SKM-1 treated with dmso at 0.1 percent for 144 hours (cell line): ENCODE results near the gene IL12RB1.
"Not testable (repeated sequence)": the region's sequence is repeated elsewhere in the genome, so short reads cannot be mapped to it uniquely, and the experiment has no call there.

Experiments
- DNase-seq: peaks from one replicate; lab custom pipeline; 2025; ENCODE audit not compliant: unreplicated experiment; lab: John Stamatoyannopoulos, UW

Gene IL12RB1

DNA sequence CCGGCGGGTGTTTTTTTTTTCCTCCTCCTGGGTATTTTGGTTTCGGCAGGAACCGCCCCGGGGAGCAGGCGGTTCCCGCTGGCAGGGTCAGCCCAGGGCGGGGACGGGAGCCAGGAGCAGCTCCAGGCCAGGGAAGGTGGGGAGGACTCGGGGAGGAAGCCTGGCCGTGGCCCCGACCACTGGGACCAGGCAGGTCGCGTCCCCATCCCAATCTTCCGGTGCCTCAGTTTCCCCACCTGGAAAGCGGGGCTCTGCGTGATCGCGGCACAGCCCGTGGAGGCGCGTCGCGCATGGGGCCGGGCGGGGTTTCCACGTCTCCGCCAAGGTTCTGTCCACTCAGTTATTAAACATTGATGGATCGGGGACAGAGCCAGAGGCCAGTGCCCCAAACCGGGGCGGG lies 34.8 kb downstream of the IL12RB1 start:
- no peak for DNase-seq

DNA sequence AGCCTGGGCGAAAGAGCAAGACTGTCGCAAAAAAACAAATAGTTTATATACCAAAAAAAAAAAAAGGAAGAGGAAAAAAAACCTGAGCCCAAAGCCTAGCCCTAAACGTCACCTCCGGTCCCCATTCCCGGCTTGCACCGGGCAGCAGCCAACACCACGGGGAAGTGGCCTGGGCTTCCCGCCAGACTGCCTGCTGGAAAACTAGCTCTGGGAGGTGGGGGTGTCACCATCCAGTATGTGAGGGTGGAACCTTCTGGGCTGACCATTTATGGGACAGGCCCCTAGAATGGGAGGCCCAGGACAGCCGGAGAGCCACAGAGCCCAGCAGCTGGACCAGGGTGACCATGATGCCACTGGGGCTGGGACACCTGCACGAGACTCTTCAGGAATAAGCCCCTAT lies 37.3 kb downstream of the IL12RB1 start:
- DNase-seq: no peak

DNA sequence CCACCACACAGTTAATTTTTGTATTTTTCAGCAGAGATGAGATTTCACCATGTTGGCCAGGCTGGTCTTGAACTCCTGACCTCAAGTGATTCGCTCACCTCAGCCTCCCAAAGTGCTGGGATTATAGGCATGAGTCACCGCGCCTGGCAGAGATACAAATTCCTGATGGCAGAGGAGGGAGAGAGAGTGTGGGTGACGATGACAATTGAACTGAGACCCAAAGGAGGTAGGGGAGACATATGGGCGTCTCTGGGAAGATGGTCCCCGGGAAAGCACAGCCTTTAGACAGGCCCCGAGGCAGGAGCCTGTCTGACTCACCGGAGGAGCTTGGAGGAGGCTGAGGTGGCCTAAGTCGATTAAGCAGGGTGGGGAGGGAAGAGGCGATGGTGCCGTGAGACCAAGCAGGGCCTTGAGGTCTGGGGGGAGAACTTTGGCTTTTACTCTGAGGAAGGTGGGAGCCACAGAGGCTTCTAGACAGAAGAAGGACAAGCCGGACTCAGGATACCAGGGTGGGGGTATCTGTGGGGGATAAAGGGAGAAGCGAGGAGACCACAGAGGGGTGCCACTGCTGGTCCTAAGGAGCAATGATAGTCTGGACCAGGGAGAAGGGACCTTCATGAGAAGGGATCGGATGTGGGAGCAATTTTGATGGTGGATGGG lies 40.5 kb downstream of the IL12RB1 start:
- no peak for DNase-seq

DNA sequence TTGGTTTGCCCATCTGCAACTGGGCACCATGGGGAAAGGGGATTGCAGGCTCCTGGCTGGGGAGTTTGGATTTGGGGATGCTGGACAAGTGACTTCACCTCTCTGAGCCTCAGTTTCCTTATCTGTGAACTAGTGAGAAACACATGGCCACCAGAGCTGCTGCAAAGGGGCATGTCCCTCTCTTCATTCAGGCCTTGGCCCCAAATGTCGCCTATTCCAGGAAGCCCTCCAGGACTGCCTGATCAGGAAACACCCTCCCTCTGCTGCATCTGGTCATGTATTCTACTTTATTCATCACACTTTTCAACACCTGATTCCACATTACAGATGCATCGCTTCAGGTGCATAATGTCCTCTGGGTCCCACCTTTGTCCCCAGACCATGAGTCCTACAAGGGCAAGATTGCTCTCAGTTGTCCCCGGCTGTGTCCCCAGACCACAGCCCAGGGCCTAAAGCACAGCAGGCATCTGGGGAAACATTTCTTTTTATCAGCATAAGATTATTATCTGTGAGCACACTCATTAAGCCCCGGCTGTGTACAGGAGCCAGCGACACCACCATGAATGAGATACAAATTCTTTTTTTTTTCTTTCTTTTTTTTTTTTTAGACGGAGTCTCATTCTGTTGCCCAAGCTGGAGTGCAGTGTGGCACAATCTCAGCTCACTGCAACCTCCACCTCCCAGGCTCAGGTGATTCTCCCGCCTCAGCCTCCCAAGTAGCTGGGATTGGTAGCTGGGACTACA lies 41.3 kb downstream of the IL12RB1 start:
- no peak for DNase-seq

DNA sequence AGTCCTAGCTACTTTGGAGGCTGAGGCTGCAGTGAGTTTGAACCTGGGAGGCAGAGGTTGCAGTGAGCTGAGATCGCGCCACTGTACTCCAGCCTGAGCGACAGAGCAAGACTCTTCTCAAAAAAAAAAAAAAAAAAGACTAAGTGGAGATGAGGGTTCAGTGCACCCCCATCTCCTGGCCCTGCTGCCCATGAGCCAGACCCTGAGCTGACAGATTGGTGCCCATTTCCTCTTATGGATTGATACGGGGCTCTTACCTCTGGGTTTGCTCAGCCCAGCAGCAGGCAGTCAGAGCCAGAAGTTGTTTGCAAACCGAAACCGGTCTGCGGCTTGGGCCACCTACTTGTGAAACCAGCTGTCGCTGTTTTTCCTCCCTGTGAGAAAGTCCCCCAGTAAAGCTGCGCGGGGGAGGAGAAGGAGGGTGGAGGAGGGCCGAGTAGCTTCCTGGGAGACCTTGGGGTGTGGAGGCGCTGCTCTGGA lies 41.9 kb downstream of the IL12RB1 start:
- peak; percentile 87 for DNase-seq

DNA sequence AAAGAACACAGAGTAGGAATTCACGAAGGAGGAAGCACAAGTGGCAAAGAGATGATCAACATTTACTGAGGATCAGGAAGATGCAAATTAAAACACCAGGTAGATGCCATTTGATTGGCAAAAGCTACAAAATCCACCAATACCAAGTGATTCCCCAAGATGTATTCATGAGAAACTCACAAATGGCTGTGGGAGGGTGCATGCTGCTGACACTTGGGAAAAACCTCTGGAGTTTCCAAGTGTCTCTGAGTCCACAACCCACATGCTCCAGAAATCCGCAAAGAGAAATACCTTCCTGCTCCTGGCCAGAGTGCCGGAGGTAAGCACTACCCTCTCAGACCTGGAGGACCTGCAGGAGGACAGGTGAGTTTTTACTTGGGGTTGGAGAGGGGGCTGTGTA lies 43.1 kb downstream of the IL12RB1 start:
- DNase-seq: no peak

DNA sequence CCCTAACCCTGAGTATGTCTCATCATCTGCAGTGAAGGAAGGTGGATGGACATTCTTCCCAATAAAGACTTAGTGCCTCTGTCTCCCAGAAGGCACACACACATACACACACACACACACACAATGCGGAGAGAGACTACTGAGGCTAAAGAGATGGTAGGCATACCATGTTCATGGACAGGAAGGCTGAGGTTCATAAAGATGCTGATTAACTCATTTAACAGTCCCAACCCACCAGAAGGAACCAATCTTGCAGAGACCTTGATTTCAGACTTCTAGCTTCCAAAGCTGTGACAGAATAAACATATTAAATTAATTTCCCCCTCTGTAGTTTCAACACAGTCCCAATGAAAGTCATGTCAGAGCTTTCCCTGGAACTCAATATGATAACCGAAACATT lies 45.7 kb downstream of the IL12RB1 start:
- no peak for DNase-seq

DNA sequence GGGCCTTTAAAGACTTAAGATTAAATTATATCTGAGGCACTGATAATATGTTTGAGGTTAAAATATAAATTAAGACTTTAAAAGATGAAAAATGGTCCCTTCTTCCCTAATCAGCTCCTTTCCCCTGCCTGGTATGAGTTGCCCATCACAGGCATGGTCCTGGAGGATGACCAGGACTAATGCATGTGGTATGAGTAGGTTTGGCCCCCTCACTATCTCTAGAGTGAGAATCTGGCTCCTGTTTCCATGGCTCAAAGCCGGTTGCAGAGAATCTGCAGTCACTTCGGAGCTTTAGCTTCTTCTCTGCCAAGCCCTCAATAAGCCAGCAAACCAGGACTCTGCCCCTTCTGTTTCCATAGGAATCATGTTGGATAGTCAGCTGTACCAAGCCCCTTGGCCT lies 54.6 kb downstream of the IL12RB1 start:
- not testable (repeated sequence) for DNase-seq

DNA sequence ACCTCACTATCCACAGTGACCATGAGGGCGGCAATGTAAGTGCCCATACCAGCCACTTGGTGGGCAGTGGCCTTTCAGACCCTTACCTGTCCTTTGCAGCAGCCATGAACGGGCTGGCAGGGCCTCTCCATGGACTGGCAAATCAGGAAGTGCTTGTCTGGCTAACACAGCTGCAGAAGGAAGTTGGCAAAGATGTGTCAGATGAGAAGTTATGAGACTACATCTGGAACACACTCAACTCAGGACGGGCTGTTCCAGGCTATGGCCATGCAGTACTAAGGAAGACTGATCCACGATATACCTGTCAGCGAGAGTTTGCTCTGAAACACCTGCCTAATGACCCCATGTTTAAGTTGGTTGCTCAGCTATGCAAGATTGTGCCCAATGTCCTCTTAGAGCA lies 55.3 kb downstream of the IL12RB1 start:
- DNase-seq: not testable (repeated sequence)

DNA sequence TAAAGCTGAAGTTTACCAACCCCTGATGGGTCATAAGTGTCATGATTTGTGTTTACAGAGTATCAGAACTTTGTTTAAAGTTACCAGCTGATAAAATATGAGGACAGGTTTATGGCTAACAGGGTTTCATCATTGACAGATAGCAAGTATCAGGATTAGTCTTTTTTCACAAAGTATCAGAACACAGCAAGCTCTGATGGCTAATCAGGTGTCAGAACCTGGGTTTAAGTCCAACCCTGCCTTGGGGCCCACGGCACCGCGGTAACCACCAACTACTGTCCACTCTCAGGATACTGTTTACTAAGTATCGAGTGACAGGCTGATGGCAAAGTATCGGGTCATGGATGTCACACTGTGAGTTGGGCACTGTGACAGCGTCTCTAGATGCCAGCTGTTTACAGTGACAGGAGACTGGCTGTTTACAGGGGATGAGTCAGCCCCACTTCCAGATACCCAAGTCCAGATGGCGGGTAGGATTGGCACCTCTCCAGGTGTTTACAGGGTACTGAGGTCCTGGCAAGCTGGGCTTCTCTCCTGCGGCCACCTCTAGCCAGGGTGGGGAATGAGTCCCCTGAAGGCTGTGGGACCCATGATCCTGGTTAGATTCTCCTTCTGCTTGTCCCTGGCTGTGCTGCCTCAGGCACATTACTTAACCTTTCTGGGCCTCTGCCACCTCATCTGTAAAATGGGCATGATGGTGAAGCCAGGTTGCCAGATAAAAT lies 57.0 kb downstream of the IL12RB1 start:
- no peak for DNase-seq

DNA sequence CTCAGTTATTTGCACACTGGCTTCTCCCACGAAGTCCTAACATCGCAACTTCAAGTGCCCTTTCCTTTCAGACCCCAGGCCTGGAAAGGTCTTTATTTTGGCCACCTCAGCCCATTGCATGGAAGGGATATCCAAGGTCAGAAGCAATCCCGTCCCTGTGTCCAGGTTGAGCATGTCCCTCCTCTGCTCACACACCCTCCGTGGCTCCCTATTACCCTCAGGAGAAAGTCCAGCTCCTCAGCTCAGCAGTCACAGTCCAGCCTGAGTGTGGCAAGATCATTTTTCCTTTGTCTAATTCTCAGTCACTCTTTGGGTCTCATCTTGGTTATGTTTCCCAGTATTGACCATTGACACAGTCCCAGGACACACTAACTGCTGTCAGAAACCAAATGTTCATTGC lies 59.6 kb downstream of the IL12RB1 start:
- DNase-seq: no peak

DNA sequence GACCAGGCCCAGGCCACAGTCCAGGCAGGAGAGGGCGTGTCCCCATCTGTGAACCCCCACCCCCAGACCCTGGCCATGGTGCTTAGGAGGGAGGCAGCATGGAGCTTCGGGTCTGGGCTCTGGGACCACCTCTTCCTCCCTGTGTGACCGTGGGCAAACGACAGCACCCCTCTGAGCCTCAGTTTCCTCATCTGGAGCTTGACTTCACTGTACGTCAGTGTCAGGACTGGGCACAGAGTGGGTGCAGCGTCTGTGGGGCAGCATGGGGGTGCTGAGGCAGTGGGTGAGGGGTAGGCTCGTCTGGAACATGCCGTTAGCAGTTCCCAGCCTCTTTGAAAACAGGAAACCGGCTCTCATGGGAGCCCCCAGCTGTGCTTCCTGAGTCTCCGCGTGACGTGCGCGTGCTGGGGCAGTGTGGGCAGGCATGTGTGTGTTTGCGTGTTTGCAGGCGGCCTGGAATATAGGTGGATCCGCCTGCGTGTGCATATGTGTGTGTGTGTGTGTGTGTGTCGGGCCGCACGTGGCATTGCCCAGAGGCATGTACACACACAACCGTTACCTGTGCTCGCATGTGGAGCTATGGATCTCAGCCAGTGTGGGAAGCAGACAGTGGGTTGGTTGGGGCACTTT lies 63.0 kb downstream of the IL12RB1 start:
- no peak for DNase-seq

DNA sequence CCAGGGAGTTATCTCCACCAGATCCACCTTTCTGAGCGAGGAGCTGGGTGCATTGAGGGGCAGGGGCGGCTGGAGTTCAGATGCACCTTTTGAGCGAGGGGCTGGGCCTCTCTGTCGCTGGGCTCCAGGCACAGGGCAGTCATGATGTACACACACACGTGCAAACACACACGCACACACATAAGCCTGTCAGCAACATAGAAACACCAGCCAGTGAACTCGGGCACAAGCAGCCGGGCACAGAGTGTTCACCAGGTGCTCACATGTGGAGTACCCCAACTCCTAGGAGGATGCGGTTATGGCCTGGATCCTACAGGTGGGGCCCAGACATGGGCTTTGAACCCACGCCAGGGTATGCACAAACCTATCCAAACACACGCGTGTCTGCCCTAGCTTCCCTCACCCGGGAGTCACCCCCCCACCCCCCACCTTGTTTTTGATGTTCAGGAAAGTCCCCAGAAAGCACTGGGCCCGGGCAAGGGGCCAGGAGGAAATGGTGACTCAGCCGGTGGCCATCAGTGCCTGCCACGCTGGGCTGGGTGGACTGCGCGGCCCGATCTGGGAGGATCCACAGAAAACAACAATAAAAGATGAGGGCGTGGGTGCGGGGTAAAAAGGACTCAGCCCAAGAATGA lies 65.5 kb downstream of the IL12RB1 start:
- DNase-seq: no peak

DNA sequence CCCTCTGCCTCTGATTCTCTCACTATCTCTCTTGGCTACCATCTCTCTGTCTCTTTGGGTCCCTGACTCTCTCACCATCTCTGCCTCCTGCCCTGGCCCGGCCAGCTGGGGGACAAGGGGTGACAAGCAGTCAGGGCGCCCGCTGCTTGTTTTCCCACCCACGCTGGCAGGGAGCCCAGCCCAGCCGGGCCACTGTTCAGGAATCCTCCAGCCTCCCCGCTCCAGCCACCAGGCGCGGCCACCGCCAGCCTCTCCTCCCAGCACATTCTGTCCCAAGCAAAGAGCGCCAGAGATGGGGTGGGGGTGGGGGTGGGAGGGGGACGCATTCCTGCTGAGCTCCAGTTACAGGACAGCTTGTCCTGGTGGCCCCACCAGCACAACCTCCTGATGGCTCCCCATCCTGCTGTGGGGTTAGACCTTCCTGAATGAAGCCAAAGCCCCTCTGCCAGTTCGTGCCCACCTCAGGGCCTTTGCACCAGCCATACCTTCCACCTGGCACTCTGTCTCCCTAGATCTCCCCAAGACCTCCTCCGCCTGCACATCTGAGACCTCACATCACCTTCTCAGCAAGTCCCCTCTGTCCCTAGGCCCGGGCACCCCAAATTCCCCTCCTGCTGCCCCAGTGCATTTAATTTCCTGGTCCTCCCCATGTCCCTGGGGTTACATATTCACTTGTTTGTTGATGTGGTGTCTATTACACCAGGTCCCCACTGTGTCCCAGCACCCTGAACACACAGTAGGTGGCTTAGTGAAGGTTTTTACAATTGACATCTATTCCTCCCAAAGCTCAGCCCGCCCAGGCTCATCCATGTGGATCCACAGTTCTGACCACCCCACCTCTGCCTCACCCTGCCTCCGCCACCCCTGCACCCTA lies 66.3 kb downstream of the IL12RB1 start:
- DNase-seq: no peak

DNA sequence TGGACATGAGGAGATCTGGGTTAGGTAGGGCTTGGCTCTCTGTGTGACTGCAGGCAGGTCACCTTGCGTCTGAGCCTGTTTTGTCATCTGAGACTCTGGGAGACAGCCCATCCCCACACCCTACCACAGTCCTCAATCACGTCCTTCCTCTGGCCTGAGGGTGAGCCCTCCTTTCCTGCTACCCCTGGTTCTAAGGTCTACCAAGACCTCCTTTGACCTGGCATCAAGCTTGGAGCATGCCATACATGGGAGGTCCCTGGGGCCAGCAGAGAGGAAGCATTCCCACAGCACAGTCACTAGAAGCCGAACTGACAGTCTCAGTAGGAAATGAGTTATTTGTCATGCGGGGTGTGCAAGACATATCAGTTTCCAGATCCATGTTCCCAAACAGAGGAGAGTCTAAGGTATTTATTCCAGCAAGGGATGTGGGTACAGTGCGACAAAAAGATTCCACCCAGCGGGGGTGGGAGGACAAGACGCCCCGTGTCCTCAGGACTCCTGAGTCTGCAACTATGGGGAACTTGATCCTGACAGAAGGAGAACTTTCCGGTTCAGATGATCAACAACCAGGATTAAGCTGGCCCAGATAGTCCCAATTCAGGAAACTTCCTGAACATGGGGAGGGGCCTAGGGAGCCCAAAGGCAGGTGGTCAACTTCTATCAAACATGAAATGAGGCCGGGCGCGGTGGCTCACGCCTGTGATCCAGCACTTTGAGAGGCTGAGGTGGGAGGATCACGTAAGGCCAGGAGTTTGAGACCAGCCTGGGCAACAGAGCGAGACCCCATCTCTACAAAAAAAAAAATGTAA lies 69.3 kb downstream of the IL12RB1 start:
- DNase-seq: no peak

DNA sequence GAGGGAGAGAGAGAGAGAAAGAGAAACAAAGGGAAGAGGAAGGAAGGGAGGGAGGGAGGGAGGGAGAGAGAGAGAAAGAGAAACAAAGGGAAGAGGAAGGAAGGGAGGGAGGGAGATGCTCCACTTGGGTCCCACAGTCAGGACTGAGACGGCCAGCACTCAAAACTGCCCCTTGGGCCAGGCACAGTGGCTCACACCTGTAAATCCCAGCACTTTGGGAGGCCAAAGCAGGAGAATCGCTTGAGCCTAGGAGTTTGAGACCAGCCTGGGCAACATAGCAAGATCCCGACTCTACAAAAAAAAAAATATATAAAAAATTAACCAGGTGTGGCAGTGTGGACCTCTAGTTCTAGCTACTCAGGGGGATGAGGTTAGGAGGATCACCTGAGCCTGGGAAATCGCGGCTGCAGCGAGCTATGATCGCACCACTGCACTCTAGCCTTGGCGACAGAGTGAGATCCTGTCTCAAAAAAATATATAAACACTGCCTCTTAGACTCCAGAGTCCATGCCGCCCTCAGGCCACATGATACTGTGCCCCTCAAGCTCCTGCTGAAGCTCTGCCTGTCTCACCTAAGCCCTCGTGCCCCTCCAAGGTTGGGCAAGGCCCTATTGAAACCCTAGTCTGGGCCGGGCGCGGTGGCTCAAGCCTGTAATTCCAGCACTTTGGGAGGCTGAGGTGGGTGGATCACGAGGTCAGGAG lies 70.4 kb downstream of the IL12RB1 start:
- DNase-seq: no peak

DNA sequence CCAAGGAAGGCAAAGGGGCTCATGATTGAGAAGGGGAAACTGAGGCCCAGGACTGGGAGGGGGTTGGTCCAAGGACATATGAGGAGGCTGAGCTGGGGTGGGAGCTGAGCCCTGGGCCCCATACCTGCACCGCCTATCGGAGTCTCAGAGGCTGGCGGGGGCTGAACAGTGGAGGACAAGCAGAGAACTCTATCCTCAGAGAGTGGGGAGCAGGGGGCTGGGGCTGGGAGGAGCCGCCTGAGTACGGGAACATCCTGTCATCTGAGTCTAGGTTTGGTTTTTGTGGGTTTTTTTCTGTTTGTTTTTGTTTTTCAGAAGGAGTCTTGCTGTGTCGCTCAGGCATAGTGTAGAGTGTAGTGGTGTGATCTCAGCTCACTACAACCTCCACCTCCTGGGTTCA lies 72.5 kb downstream of the IL12RB1 start:
- no peak for DNase-seq

DNA sequence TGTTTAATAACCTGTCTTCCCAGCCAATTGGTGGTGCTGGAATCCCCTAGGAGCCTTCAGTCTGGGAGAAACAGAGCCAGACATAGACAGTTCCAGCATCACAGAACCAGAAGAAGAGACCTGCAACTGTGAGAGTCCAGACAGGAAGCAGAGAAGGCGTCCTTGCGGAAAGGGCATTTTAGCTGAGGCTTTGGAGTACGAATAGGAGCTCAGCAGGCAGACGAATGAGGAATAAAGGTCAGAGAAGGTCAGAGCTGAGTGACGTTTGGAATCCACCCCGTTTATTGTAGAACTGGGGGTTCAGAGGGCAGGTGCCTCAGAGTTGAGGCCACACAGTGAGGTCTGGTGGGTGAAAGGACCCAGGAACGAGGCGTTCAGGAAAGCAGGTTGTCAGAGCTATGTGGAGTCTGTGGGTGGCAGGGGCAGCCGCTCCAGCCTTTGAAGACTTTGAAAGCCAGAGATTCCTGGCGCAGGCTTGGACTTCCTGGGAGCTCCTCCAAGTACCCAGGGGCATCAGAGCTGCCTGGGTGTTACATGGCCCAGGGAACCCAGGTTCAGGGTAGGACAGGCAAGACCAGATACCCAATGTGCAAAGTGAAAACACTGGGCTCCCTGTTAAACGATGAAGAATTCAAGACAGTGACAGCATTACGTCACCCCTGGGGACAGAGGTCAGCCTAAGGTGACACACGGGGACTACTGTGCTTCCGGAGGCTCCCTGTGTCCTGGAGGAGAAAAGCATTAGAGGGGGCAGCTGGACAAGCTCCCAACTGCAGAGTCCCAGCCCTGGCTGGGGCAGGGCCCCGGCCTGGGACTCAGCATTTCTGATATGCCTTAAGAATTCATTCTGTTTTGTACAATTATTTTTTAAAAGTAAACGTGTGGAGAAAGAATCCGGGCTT lies 73.3 kb downstream of the IL12RB1 start:
- DNase-seq: no peak
